ENCODE data around the gene NKAIN2.

NKAIN2 gene

DNA sequence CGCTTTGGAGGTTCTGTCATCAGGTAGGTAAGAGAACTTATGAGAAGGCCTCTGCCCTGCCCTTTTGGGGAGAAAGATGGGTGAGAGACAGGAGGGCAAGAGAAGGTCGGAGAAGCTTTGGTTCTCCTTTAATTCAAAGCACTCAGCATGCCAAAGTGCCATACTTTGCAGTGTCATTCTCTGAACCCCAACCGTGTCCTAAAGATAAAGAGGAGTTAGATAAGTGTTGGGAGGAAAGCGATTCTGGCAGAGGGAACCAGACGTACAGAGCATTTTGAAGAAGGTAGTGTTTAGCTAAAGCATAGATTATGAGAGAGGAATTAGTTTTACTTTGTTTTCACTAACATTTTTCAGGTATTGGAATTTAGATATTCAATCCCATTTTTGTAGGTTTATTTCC is 40.3 kb downstream of the NKAIN2 start:
- TF ChIP-seq EZH2phosphoT487 (IDR thresholded peaks at IDR 0.05; ENCODE audit: low read length) (no peak), EZH2 (optimal IDR thresholded peaks at IDR 0.05; ENCODE audit: low read depth, low read length) (no peak), CTCF (IDR thresholded peaks at IDR 0.05; ENCODE audit: low read length) (no peak)
- DNase-seq: no peak
- no peaks in the 10 kb centered on the region for H3K36me3 ChIP-seq (replicated peaks; ENCODE audit: insufficient read depth, low read length)

DNA sequence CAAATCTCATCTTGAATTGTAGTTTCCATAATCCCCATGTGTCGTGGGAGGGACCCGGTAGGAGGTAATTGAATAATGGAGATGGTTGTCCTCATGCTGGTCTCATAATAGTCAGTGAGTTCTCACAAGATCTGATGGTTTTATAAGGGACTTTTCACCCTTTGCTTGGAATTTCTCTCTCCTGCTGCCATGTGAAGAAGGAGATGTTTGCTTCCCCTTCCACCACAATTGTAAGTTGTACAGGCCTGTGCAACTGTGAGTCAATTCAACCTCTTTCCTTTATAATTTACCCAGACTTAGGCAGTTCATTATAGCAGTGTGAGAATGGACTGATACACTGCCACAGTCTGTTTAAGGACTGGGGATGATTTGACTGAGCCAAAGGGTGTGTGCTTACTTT is 44.7 kb downstream of the NKAIN2 start:
- no peak for DNase-seq
- Histone ChIP-seq H3K4me3 (ENCODE audit: low read length) (no peak overlapping the region), H4K20me1 (ENCODE audit: insufficient read depth, low read length) (no peaks in the 10 kb centered on the region), H3K9me2 (replicated peaks; ENCODE audit: insufficient read depth, low read length) (no peaks in the 10 kb centered on the region), H3K9me3 (replicated peaks; ENCODE audit: insufficient read depth, low read length) (no peaks in the 10 kb centered on the region), H3F3A (ENCODE audit: insufficient read depth, low read length) (no peaks in the 10 kb centered on the region), H3K4me1 (ENCODE audit: low read length) (no peaks in the 10 kb centered on the region), H3K9ac (ENCODE audit: low read length) (no peak overlapping the region), H3K79me2 (ENCODE audit: low read length) (no peaks in the 10 kb centered on the region), H3K4me2 (ENCODE audit: low read depth, low read length) (no peak overlapping the region), H2AFZ (ENCODE audit: low read length) (no peak overlapping the region), H3K27ac (ENCODE audit: low read length) (no peak overlapping the region), H3K27me3 (replicated peaks; ENCODE audit: insufficient read depth, low read length) (no peaks in the 10 kb centered on the region), H3K36me3 (replicated peaks; ENCODE audit: insufficient read depth, low read length) (no peaks in the 10 kb centered on the region)
- TF ChIP-seq EZH2 (optimal IDR thresholded peaks at IDR 0.05; ENCODE audit: low read depth, low read length) (no peak), EZH2phosphoT487 (IDR thresholded peaks at IDR 0.05; ENCODE audit: low read length) (no peak), CTCF (IDR thresholded peaks at IDR 0.05; ENCODE audit: low read length) (no peak)

More for the DNA sequence above, 40.3 kb downstream of the NKAIN2 start:
- H3K4me3 ChIP-seq (ENCODE audit: low read length): no peak overlapping the region
- H2AFZ ChIP-seq (ENCODE audit: low read length): no peak overlapping the region
- H3F3A ChIP-seq (ENCODE audit: insufficient read depth, low read length): no peaks in the 10 kb centered on the region
- no peaks in the 10 kb centered on the region for H3K4me1 ChIP-seq (ENCODE audit: low read length)
- no peaks in the 10 kb centered on the region for H3K27me3 ChIP-seq (replicated peaks; ENCODE audit: insufficient read depth, low read length)
- H4K20me1 ChIP-seq (ENCODE audit: insufficient read depth, low read length): no peaks in the 10 kb centered on the region
- H3K9me3 ChIP-seq (replicated peaks; ENCODE audit: insufficient read depth, low read length): no peaks in the 10 kb centered on the region
- H3K79me2 ChIP-seq (ENCODE audit: low read length): no peaks in the 10 kb centered on the region
- H3K27ac ChIP-seq (ENCODE audit: low read length): no peak overlapping the region
- no peak overlapping the region for H3K9ac ChIP-seq (ENCODE audit: low read length)
- no peak overlapping the region for H3K4me2 ChIP-seq (ENCODE audit: low read depth, low read length)
- no peaks in the 10 kb centered on the region for H3K9me2 ChIP-seq (replicated peaks; ENCODE audit: insufficient read depth, low read length)

GRCh38 chr6:123849406-123849805 is 45.7 kb downstream of the NKAIN2 start:
- no peak for TF ChIP-seq EZH2phosphoT487 (IDR thresholded peaks at IDR 0.05; ENCODE audit: low read length)
- TF ChIP-seq EZH2 (optimal IDR thresholded peaks at IDR 0.05; ENCODE audit: low read depth, low read length): no peak
- Histone ChIP-seq H3K27ac (ENCODE audit: low read length) (no peak overlapping the region), H2AFZ (ENCODE audit: low read length) (no peak overlapping the region), H3F3A (ENCODE audit: insufficient read depth, low read length) (no peaks in the 10 kb centered on the region), H4K20me1 (ENCODE audit: insufficient read depth, low read length) (no peaks in the 10 kb centered on the region), H3K4me3 (ENCODE audit: low read length) (no peak overlapping the region), H3K9me2 (replicated peaks; ENCODE audit: insufficient read depth, low read length) (no peaks in the 10 kb centered on the region), H3K4me1 (ENCODE audit: low read length) (no peaks in the 10 kb centered on the region), H3K36me3 (replicated peaks; ENCODE audit: insufficient read depth, low read length) (no peaks in the 10 kb centered on the region), H3K9me3 (replicated peaks; ENCODE audit: insufficient read depth, low read length) (no peaks in the 10 kb centered on the region), H3K9ac (ENCODE audit: low read length) (no peak overlapping the region), H3K27me3 (replicated peaks; ENCODE audit: insufficient read depth, low read length) (no peaks in the 10 kb centered on the region), H3K79me2 (ENCODE audit: low read length) (no peaks in the 10 kb centered on the region), H3K4me2 (ENCODE audit: low read depth, low read length) (no peak overlapping the region)
- DNase-seq: no peak

GRCh38 chr6:123850555-123850954 is 46.9 kb downstream of the NKAIN2 start:
- no peak for DNase-seq
- no peaks in the 10 kb centered on the region for H3F3A ChIP-seq (ENCODE audit: insufficient read depth, low read length)
- H3K9me3 ChIP-seq (replicated peaks; ENCODE audit: insufficient read depth, low read length): no peaks in the 10 kb centered on the region
- H3K4me1 ChIP-seq (ENCODE audit: low read length): no peaks in the 10 kb centered on the region
- no peak overlapping the region for H3K4me2 ChIP-seq (ENCODE audit: low read depth, low read length)
- no peaks in the 10 kb centered on the region for H3K79me2 ChIP-seq (ENCODE audit: low read length)
- no peaks in the 10 kb centered on the region for H4K20me1 ChIP-seq (ENCODE audit: insufficient read depth, low read length)
- no peak overlapping the region for H3K27ac ChIP-seq (ENCODE audit: low read length)
- no peaks in the 10 kb centered on the region for H3K9me2 ChIP-seq (replicated peaks; ENCODE audit: insufficient read depth, low read length)
- H3K4me3 ChIP-seq (ENCODE audit: low read length): no peak overlapping the region
- no peak overlapping the region for H3K9ac ChIP-seq (ENCODE audit: low read length)
- TF ChIP-seq EZH2 (optimal IDR thresholded peaks at IDR 0.05; ENCODE audit: low read depth, low read length) (no peak), CTCF (IDR thresholded peaks at IDR 0.05; ENCODE audit: low read length) (no peak), EZH2phosphoT487 (IDR thresholded peaks at IDR 0.05; ENCODE audit: low read length) (no peak)
- H3K27me3 ChIP-seq (replicated peaks; ENCODE audit: insufficient read depth, low read length): no peaks in the 10 kb centered on the region
- H3K36me3 ChIP-seq (replicated peaks; ENCODE audit: insufficient read depth, low read length): no peaks in the 10 kb centered on the region
- H2AFZ ChIP-seq (ENCODE audit: low read length): no peak overlapping the region
